GM12874 (cell line): ENCODE results near the gene TMEM196.

Experiments used
- CTCF ChIP-seq: IDR thresholded peaks from 2 replicates; pipeline ENCODE4 v1.5.1; 2011; ENCODE audit warnings: low read depth, mild to moderate bottlenecking, control low read depth, low read length, moderate library complexity; ENCODE audit not compliant: insufficient read depth

TMEM196 gene

GRCh38 chr7:19707240-19707639, 66.2 kb downstream of the TMEM196 start:
- TF ChIP-seq CTCF: no peak

- TF ChIP-seq CTCF: no peak
Observed at GRCh38 chr7:19705663-19706062, 67.8 kb downstream of the TMEM196 start.

GRCh38 chr7:19701471-19701870, 71.9 kb downstream of the TMEM196 start:
- TF ChIP-seq CTCF: no peak

GRCh38 chr7:19700936-19701335, 72.5 kb downstream of the TMEM196 start:
- TF ChIP-seq CTCF: no peak

- TF ChIP-seq CTCF: no peak
Observed at GRCh38 chr7:19698331-19698730, 75.1 kb downstream of the TMEM196 start.

GRCh38 chr7:19696926-19697325, 76.5 kb downstream of the TMEM196 start:
- TF ChIP-seq CTCF: no peak

GRCh38 chr7:19692111-19692828, 81.1 kb downstream of the TMEM196 start:
- TF ChIP-seq CTCF: no peak
